GM19023 (cell line): Measurements from ENCODE around the gene TTLL12.
A peak's percentile ranks its signal among the peaks of the same experiment; 100 is the strongest.

Experiments
- ATAC-seq: cut with Tn5 transposase; IDR thresholded peaks from one replicate; pipeline ENCODE4 v1.9.1; 2021; ENCODE audit warnings: mild to moderate bottlenecking, moderate library complexity; ENCODE audit not compliant: unreplicated experiment

The TTLL12 gene

GRCh38 chr22:43186272-43187170 lies at the start of gene TTLL12:
TSS of gene TTLL12 (minus strand) at chr22:43187134. CDS start at chr22:43187069, 65 bp downstream.
- peak; percentile 47 for ATAC-seq

GRCh38 chr22:43235445-43236409 lies 48.8 kb upstream of the TTLL12 start:
- ATAC-seq, result no peak

- no peak for ATAC-seq
Observed at GRCh38 chr22:43234264-43234988, 47.5 kb upstream of the TTLL12 start.

- ATAC-seq, result no peak
Observed at GRCh38 chr22:43233529-43233928, 46.6 kb upstream of the TTLL12 start.

GRCh38 chr22:43232445-43232844 lies 45.5 kb upstream of the TTLL12 start:
- ATAC-seq, result no peak

DNA sequence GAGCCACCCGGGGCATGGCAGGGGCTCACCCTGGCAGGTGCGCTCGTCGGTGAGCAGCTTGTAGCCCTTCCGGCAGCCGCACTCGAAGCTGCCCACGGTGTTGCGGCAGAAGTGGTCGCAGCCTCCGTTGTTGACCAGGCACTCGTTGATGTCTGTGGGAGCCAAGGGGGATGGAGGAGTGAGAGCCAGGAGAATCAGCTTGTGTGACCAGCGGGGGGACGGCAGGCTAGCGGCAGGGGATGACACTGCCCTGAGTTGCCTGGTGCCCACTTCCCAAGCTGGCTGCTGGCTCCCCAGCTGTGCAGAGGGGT lies 44.7 kb upstream of the TTLL12 start:
- ATAC-seq, result no peak

GRCh38 chr22:43230971-43231723 lies 44.2 kb upstream of the TTLL12 start:
- no peak for ATAC-seq

DNA sequence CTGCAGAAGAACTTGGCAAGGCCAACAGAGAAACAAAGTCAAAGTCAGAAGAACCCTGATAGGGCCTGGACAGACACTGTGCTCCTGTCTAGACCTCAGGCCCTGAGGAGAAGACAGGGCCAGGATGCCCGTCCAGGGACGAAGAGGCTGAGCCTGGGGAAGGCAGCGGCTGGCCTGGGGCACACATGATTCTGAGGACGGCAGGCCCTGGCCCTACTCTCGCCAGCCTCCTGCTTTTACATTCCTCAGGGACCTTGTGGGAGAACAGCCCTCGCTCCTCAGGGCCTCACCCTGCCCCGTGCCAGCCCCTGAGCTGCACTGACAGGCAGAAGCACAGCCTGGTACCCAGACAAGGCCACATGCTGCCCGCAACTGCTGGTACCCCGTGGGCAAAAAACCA lies 43.6 kb upstream of the TTLL12 start:
- no peak for ATAC-seq

DNA sequence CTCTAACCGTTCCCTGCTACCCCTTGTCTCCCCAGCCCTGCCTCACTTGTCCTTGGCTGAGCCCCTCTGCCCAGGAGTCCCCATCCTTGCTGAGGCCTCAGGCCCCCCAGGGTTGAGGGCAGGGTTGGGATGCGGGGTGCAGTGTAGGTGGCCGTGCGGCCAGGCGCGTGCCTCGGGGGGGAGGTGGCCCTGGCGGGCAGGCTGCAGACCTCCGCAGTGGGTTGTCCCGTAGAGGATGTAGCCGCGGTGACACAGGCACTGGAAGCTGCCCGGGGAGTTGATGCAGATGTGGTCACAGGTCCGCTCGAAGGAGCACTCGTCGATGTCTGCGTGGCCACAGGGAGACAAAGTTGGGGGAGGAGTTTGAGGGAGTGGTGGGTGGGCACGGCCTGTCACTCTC lies 41.9 kb upstream of the TTLL12 start:
- ATAC-seq, result no peak

GRCh38 chr22:43228330-43228729 lies 41.4 kb upstream of the TTLL12 start:
- ATAC-seq, result no peak

DNA sequence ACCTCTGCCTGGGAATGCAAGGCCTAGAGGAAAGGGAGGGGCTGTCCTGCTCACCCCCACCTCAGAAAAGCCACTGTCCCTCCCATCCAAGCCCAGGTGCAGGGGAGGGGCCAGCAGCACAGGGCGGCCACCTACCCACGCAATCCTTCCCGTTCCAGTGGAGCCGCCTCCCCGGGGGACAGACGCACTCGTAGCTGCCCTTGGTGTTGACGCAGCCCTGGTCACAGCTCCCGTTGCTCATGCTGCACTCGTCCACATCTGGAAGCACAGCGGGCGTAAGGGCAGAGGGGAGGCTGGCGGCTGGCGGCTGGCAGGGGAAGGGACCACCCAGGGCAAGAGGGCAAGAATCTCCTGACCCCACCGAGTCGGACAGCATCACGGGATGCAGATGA lies 40.3 kb upstream of the TTLL12 start:
- ATAC-seq, result no peak

- no peak for ATAC-seq
Observed at GRCh38 chr22:43226377-43227238, 39.7 kb upstream of the TTLL12 start.

DNA sequence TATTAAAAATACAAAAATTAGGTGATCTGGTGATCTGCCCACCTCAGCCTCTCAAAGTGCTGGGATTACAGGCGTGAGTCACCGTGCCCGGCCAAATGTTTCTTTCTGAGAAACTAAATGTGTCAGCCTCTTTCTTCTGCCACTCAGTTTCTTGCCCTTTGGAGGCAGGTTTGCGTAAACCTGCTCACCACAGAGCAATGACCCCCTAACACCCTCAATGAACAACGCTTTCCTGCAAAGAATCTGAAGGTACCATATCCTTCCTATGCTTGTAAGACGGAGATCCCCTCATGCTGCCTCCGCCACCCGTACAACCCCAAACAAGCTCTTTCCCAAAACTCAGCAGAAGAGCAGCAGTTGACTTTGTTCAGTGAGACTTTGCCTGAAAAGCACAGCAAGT lies 38.7 kb upstream of the TTLL12 start:
- no peak for ATAC-seq

DNA sequence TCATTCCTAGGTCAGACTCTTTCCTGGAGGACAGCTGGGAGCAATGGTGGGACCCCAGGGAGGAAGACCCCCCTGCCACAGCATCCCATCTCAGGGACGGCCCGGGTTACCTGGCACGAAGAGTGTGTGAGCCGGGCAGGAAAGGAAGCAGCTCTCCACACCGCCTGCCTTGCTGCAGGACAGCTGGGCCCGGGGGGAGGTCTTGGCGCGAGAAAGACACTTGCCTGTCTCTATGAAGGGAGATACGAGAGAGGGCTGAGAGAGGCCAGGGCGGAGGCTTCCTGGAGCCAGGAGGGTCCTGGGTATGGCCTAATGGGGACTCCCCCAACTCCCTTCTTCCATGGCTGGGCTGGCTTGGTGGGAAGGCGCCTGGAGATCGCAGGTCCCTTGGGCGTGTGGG lies 36.1 kb upstream of the TTLL12 start:
- no peak for ATAC-seq

DNA sequence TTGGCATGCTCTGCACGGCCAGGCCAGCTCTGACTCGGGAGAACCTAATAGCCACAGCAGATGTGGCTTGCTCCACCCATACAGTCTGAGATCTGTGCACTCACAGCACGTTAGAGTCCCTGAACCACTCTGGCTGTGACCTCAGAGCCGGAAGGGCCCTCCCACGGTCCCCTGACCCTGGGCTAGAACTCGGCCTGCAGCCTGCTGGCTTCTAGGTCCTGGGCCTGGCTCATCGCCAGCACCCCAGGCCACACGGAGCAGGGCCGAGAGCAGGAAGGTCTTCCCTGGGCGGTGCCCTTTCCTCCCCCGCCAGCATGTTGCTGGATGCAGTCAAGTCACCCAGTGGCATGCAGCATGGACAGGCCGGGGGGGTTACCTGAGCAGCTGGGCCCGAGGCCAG lies 35.3 kb upstream of the TTLL12 start:
- no peak for ATAC-seq

GRCh38 chr22:43220625-43221380 lies 33.9 kb upstream of the TTLL12 start:
- ATAC-seq, result no peak

- no peak for ATAC-seq
Observed at GRCh38 chr22:43218786-43219185, 31.9 kb upstream of the TTLL12 start.

GRCh38 chr22:43217285-43218030 lies 30.5 kb upstream of the TTLL12 start:
- no peak for ATAC-seq
